Activated naive CD4-positive, alpha-beta T cell treated with anti-CD3 and anti-CD28 coated beads, Interleukin-2, amount 50 U/mL, for 16 hours (primary cell): ENCODE data around the gene HACD4.
"Not testable (repeated sequence)": the region's sequence is repeated elsewhere in the genome, so short reads cannot be mapped to it uniquely, and the experiment has no call there.

Source experiments
- DNase-seq: peaks from one replicate; pipeline ENCODE4 v3.0.0-alpha.2; 2020

HACD4 gene

DNA sequence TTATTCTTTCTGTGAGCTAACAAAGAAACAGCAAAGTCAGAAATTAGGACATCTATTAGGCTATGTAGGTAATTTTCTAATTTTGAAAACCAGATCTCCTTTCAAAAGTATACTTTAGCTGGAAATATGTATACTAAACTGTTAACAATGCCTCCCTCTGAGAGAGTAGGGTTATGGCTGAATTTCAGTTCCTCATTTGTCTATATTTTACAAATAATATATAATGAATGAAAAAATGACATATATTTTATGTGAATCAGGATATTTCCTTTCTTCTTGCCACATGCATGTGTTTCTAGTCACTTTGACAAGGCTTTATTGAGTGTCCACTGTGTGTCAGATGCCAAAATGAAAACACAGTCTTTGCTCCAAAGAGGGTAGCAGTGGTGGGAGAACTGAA, 15.4 kb downstream of the HACD4 start:
- no peak for DNase-seq

GRCh38 chr9:21015129-21015815, 16.2 kb downstream of the HACD4 start:
- no peak for DNase-seq

- no peak for DNase-seq
Observed at GRCh38 chr9:21002040-21002439, 29.4 kb downstream of the HACD4 start.

GRCh38 chr9:21001581-21001980, 29.9 kb downstream of the HACD4 start:
- DNase-seq: no peak

GRCh38 chr9:20997503-20998076, 33.9 kb downstream of the HACD4 start:
- DNase-seq: no peak

- no peak for DNase-seq
Observed at GRCh38 chr9:20996809-20997208, 34.6 kb downstream of the HACD4 start.

GRCh38 chr9:20995616-20996015, 35.8 kb downstream of the HACD4 start:
- no peak for DNase-seq

DNA sequence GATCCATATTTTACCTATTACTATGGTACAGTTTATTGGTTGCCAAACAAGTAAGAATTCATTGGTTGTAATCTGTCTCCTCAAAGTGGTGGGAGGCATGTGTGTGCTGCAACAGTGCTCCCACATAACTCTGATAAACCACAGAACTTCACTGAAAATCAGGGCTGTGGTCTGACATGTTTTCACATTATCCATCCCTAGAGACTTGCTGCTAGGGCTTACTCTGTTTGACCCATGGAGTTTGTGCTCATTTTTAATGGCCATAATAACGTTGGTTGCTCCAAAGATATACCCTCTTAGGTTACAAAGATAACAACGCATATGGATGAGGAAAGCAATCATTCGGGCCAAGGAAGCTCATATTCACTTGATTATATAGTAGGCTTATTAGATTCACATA, 37.0 kb downstream of the HACD4 start:
- DNase-seq: no peak

GRCh38 chr9:20990867-20991266, 40.6 kb downstream of the HACD4 start:
- DNase-seq: no peak

GRCh38 chr9:20989923-20990341, 41.5 kb downstream of the HACD4 start:
- no peak for DNase-seq

DNA sequence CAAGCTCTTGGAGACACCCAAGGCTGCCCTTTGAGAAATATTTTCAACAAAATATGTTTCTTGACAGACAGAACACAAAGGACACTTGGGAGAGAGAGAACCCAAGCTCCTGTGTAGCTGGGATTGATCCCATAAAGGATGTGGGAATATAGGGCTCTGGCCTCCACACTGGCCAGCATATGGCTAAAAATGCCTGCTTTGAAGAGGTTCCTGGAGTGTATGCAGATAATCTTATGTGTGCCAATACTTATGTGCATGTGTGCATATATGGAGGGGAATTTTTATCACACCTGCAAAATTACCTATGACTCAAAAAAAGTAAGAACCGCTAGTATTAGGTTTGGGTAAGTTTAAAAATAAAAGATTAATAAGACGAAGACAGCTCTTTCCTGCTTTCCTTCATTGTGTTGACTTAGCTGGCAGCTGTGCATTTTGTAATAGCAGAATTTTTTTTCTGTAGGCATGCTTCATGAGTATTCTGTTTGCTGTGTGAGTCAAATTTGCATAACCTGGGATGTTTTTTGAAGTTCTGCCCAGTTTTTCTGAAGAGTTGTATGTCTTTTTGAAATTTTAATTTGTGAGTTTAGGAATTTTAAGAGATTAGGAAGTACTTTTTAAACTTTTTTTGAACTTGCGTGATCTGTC, 42.6 kb downstream of the HACD4 start:
- no peak for DNase-seq

GRCh38 chr9:20988061-20988460, 43.4 kb downstream of the HACD4 start:
- no peak for DNase-seq

- no peak for DNase-seq
Observed at GRCh38 chr9:20987521-20987920, 43.9 kb downstream of the HACD4 start.

- DNase-seq: no peak
Observed at GRCh38 chr9:20985851-20986600, 45.4 kb downstream of the HACD4 start.

DNA sequence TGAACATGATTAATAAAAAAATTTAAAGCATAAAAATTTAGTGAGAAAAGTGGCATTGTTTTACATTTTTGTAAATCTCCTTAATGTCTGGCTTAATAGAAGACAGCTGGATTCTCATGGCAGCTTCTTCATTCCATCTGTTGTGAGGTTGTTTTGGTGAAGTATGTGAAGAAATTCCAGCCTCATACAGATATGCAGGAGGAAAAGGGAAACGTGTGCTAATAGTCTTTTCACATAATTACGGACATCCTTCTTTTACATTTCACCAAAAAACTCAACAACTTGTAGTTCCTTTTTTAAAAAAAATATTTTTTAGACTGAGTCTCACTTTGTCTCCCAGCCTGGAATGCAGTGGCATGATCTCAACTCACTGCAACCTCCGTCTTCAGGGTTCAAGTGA, 46.9 kb downstream of the HACD4 start:
- no peak for DNase-seq

DNA sequence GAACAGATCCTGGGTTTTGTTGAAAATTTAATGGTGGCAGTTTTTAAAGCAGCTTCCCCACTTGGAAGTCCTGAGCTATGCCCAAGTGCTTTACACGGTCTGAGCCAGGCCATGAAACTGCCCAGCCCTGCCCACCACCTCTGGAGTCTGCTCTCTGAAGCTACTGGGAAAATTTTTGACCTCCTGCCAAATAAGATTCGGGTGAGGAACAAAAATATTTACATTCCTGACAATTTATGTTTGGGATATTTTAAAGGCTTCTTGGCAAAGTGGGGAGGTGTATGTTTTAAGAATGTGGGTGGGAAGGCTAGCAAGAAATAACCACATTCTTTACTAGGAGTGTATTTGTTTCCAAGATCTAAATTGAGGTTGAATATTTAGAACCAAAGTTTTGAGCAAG, 50.0 kb downstream of the HACD4 start:
- DNase-seq: no peak

DNA sequence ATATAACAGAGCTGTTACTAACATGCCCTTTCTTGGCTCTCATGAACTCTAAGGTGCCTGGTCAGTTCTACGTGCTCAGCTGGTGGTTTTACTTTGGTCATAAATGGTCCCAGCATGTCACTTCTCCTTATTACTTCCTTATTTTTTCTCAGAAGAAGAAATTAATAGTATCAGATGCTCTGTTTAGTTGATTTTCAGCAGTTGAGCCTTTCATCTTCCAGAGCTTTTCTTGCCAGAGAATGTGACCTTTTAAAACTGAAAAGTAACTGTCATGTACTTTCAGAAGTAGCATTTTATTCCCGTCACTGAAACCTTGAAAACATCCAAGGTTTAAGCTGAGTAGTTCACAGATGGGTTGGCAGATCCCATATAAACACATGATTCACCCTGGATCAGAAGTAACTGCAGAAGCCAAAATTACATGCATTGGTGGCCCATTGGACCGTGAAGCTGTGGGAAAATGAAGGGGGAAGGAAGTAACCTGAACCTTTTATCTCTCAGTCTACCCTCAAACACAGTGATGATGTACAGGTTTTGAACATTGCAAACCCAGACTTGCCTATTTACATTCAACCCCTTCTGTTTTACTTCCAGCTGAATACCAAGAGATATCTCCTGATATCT, 50.5 kb downstream of the HACD4 start:
- no peak for DNase-seq

DNA sequence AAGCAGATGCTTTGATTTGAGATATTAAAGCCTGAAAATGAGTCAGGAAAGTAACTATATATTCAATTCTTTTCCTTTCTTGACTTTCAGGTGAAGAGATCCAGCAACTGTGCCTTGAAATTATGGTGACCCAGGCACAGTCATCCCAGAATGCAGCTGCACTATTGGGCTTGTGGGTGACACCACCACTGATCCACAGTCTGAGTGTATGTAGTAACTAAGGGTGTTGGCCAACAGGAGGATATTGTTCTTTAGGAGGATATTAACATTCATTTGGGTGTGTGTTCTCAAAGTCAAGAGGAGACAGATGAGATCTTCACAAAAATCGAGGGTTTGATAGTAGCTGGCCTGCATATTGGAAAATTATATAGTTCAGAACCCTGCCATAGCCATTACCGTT, 53.2 kb downstream of the HACD4 start:
- no peak for DNase-seq

DNA sequence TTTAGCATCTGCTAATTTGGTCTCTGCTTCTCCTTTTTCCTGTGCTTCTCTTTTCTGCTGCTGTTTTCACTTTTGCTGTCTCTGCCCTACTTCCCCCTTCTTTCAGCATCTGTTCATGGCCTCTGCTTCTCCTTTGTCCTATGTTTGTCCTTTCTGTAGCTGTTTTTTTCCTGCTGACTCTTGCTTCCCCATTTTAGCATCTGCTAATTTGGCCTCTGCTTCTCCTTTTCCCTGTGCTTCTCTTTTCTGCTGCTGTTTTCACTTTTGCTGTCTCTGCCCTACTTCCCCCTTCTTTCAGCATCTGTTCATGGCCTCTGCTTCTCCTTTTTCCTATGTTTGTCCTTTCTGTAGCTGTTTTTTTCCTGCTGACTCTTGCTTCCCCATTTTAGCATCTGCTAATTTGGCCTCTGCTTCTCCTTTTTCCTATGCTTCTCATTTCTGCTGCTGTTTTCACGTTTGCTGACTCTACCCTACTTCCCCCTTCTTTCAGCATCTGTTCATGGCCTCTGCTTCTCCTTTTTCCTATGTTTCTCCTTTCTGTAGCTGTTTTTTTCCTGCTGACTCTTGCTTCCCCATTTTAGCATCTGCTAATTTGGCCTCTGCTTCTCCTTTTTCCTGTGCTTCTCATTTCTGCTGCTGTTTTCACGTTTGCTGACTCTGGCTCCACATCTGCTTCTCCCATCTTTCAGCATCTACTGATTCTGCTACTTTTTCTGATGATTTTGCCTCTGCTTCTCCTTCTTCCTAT, 57.1 kb downstream of the HACD4 start:
- not testable (repeated sequence) for DNase-seq

DNA sequence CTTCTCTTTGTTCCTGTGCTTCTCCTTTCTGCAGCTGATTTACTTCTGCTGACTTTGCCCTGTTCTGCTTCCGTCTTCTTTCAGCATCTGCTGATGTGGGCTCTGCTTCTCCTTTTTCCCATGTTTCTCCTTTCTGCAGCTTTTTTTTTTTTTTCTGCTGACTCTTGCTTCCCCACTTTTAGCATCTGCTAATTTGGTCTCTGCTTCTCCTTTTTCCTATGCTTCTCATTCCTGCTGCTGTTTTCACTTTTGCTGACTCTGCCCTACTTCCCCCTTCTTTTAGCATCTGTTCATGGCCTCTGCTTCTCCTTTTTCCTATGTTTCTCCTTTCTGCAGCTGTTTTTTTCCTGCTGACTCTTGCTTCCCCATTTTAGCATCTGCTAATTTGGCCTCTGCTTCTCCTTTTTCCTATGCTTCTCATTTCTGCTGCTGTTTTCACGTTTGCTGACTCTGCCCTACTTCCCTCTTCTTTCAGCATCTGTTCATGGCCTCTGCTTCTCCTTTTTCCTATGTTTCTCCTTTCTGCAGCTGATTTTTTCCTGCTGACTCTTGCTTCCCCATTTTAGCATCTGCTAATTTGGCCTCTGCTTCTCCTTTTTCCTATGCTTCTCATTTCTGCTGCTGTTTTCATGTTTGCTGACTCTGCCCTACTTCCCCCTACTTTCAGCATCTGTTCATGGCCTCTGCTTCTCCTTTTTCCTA, 58.0 kb downstream of the HACD4 start:
- DNase-seq: not testable (repeated sequence)

DNA sequence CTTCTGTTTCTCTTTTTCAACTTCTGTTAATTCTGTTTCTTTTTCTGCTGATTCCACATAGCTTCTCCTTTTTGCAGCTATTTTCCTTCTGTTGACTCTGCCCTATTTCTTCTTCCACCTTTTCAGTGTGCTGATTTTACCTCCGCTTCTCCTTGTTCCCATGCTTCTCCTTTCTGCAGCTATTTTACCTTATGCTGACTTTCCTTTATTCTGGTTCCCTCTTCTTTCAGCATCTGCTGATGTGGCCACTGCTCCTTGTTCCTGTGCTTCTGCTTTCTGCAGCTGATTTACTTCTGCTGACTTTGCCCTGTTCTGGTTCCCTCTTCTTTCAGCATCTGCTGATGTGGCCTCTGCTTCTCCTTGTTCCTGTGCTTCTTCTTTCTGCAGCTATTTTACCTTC, 58.8 kb downstream of the HACD4 start:
- no peak for DNase-seq
